Renal pelvis (tissue), 4 donors: ENCODE measurements around the gene TYMS. TPM values are rescaled to one million over a fixed set of nuclear protein-coding genes. Genes with fewer than 3 reads are reported as not detected.
"Not testable (repeated sequence)": the region's sequence is repeated elsewhere in the genome, so short reads cannot be mapped to it uniquely, and the experiment has no call there.

ENCODE experiments used
- DNase-seq: peaks from one replicate; pipeline ENCODE4 v3.0.0-alpha.2; 2013
- polyA plus RNA-seq, 3 donors: library from polyadenylated mRNA; unstranded; fragments of 120-200 nt; gene quantifications; one replicate each; pipeline ENCODE4 v1.2.1, GENCODE V29; 2013; ENCODE audit not compliant: insufficient read length in 3 of 3

The TYMS gene
- polyA plus RNA-seq, 3 donors: 125 to 138 (median 133) TPM

- no peak for DNase-seq
Measured at GRCh38 chr18:673769-674168, 16.3 kb downstream of the TYMS start.

- DNase-seq: no peak
Measured at GRCh38 chr18:675307-675706, 17.9 kb downstream of the TYMS start.

- no peak for DNase-seq
Measured at GRCh38 chr18:676069-676468, 18.6 kb downstream of the TYMS start.

- DNase-seq: no peak
Measured at GRCh38 chr18:676736-677135, 19.3 kb downstream of the TYMS start.

GRCh38 chr18:677145-677544 is 19.7 kb downstream of the TYMS start:
- DNase-seq: no peak

- no peak for DNase-seq
Measured at GRCh38 chr18:677951-678381, 20.5 kb downstream of the TYMS start.

- no peak for DNase-seq
Measured at GRCh38 chr18:678482-679182, 21.2 kb downstream of the TYMS start.

- no peak for DNase-seq
Measured at GRCh38 chr18:679516-679915, 22.1 kb downstream of the TYMS start.

- no peak for DNase-seq
Measured at GRCh38 chr18:680392-680791, 22.9 kb downstream of the TYMS start.

GRCh38 chr18:681985-682384 is 24.5 kb downstream of the TYMS start:
- no peak for DNase-seq

GRCh38 chr18:682416-682815 is 25.0 kb downstream of the TYMS start:
- DNase-seq: not testable (repeated sequence)

GRCh38 chr18:682833-683232 is 25.4 kb downstream of the TYMS start:
- no peak for DNase-seq

GRCh38 chr18:683531-683930 is 26.1 kb downstream of the TYMS start:
- DNase-seq: no peak

GRCh38 chr18:685438-685837 is 28.0 kb downstream of the TYMS start:
- DNase-seq: no peak

- no peak for DNase-seq
Measured at GRCh38 chr18:686339-687111, 29.1 kb downstream of the TYMS start.

- no peak for DNase-seq
Measured at GRCh38 chr18:688323-688722, 30.9 kb downstream of the TYMS start.

GRCh38 chr18:692824-693223 is 35.4 kb downstream of the TYMS start:
- DNase-seq: no peak

- DNase-seq: no peak
Measured at GRCh38 chr18:693466-694187, 36.2 kb downstream of the TYMS start.

- DNase-seq: no peak
Measured at GRCh38 chr18:697012-697411, 39.6 kb downstream of the TYMS start.

GRCh38 chr18:697800-698199 is 40.3 kb downstream of the TYMS start:
- DNase-seq: peak; percentile 34

- DNase-seq: no peak
Measured at GRCh38 chr18:703213-703967, 45.9 kb downstream of the TYMS start.

GRCh38 chr18:706405-706804 is 49.0 kb downstream of the TYMS start:
- no peak for DNase-seq
